Measurements from ENCODE around the gene NCOA1. TPM values are rescaled to one million over a fixed set of nuclear protein-coding genes. Genes with fewer than 3 reads are reported as not detected.
"Not testable (repeated sequence)": the region's sequence is repeated elsewhere in the genome, so short reads cannot be mapped to it uniquely, and the experiment has no call there.

NCOA1 gene
- total RNA-seq, 4 donors from 2014 or later, result 33.9 to 91.2 (median 60.1) TPM

- no peaks in the 10 kb centered on the region for H3K36me3 ChIP-seq
- DNase-seq (no peak), ATAC-seq (no peak)
- peaks cover 3 to 10% of the 10 kb centered on the region in 2 donors for H3K4me1 ChIP-seq
- H3K9me3 ChIP-seq, result no peaks in the 10 kb centered on the region
- no peak overlapping the region for H3K27ac ChIP-seq
- TF ChIP-seq CTCF (IDR thresholded peaks at IDR 0.05 in 4 of 5, conservative IDR thresholded peaks at IDR 0.05 in 1 of 5) (no peak), POLR2A (IDR thresholded peaks at IDR 0.05) (no peak)
- intact Hi-C loops (cut with DNase I; ENCODE audit: low total_unique reads), result no loop called here
- in situ Hi-C loops (cut with MboI; ENCODE audit: low sequenced_read_pairs in 4 of 4), result no loop called here
- no peak overlapping the region for H3K4me3 ChIP-seq
- no peaks in the 10 kb centered on the region for H3K27me3 ChIP-seq
Observed at GRCh38 chr2:24543252-24543651, 52.2 kb downstream of the NCOA1 start.

- no peak overlapping the region for H3K4me3 ChIP-seq
- no peak overlapping the region for H3K27ac ChIP-seq
- no peak for DNase-seq
- intact Hi-C loops (cut with DNase I; ENCODE audit: low total_unique reads) (no loop called here), in situ Hi-C loops (cut with MboI; ENCODE audit: low sequenced_read_pairs in 4 of 4) (no loop called here)
- H3K36me3 ChIP-seq, result no peaks in the 10 kb centered on the region
- H3K27me3 ChIP-seq, result no peaks in the 10 kb centered on the region
- H3K9me3 ChIP-seq, result no peaks in the 10 kb centered on the region
- no peak for ATAC-seq
- H3K4me1 ChIP-seq, result no peaks in the 10 kb centered on the region
- TF ChIP-seq CTCF (IDR thresholded peaks at IDR 0.05 in 4 of 5, conservative IDR thresholded peaks at IDR 0.05 in 1 of 5) (no peak), POLR2A (IDR thresholded peaks at IDR 0.05) (no peak)
Observed at GRCh38 chr2:24544456-24545115, 53.5 kb downstream of the NCOA1 start.

GRCh38 chr2:24546669-24547068 is 55.6 kb downstream of the NCOA1 start:
- intact Hi-C loops (cut with DNase I; ENCODE audit: low total_unique reads) (no loop called here), in situ Hi-C loops (cut with MboI; ENCODE audit: low sequenced_read_pairs in 4 of 4) (no loop called here)
- no peaks in the 10 kb centered on the region for H3K4me1 ChIP-seq
- DNase-seq (no peak), ATAC-seq (no peak)
- no peaks in the 10 kb centered on the region for H3K36me3 ChIP-seq
- no peaks in the 10 kb centered on the region for H3K27me3 ChIP-seq
- no peak overlapping the region for H3K4me3 ChIP-seq
- TF ChIP-seq POLR2A (IDR thresholded peaks at IDR 0.05) (no peak), CTCF (IDR thresholded peaks at IDR 0.05 in 4 of 5, conservative IDR thresholded peaks at IDR 0.05 in 1 of 5) (no peak)
- H3K27ac ChIP-seq, result no peak overlapping the region
- H3K9me3 ChIP-seq, result no peaks in the 10 kb centered on the region

- no peaks in the 10 kb centered on the region for H3K36me3 ChIP-seq
- TF ChIP-seq CTCF (IDR thresholded peaks at IDR 0.05 in 4 of 5, conservative IDR thresholded peaks at IDR 0.05 in 1 of 5), result no peak
- ATAC-seq (no peak), DNase-seq (no peak)
- H3K4me3 ChIP-seq, result no peak overlapping the region
- no peaks in the 10 kb centered on the region for H3K9me3 ChIP-seq
- no peak overlapping the region for H3K27ac ChIP-seq
- in situ Hi-C loops (cut with MboI; ENCODE audit: low sequenced_read_pairs in 4 of 4) (no loop called here), intact Hi-C loops (cut with DNase I; ENCODE audit: low total_unique reads) (no loop called here)
- H3K4me1 ChIP-seq, result peaks cover 7% of the 10 kb centered on the region in 2 donors
- no peaks in the 10 kb centered on the region for H3K27me3 ChIP-seq
Observed at GRCh38 chr2:24548058-24548457, 57.0 kb downstream of the NCOA1 start.

GRCh38 chr2:24550301-24550700 is 59.2 kb downstream of the NCOA1 start:
- intact Hi-C loops (cut with DNase I; ENCODE audit: low total_unique reads); DNase-seq; ATAC-seq; H3K9me3 ChIP-seq; H3K27me3 ChIP-seq; H3K36me3 ChIP-seq; in situ Hi-C loops (cut with MboI; ENCODE audit: low sequenced_read_pairs in 4 of 4); H3K4me3 ChIP-seq: not testable (repeated sequence)
- Histone ChIP-seq H3K4me1 (peaks cover 15 to 19% of the 10 kb centered on the region in 2 donors), H3K27ac (peak overlapping the region in 1 of 4 donors; percentile 39)
